Heart left ventricle (tissue), 16 donors: ENCODE results near the gene AKAP8. TPM values are rescaled to one million over a fixed set of nuclear protein-coding genes. Genes with fewer than 3 reads are reported as not detected.

Experiments used
- ATAC-seq, 4 donors: fragments of 200-7000 bp; cut with Tn5 transposase; one replicate each; pipeline ENCODE4 v1.9.1; 2020 to 2022; ENCODE audit warnings: moderate library complexity in 4 of 4, mild to moderate bottlenecking in 3 of 4, moderate number of reproducible peaks in 1 of 4
- DNase-seq, 5 donors: peaks; one replicate each; pipeline ENCODE4 v3.0.0-alpha.2; 2020
- H3K27ac ChIP-seq, 12 donors: fragments of 200-600 bp; sonication (generic) in 4 of 12; one replicate each; pipeline versions ENCODE4 v1.5.0 to v1.8.0; 2016 to 2022; ENCODE audit warnings: mild to moderate bottlenecking in 2 of 12
- H3K27me3 ChIP-seq, 9 donors: fragments of 200-600 bp; sonication (generic) in 2 of 9; one replicate each; pipeline versions ENCODE4 v1.5.1 to v1.8.0; 2016 to 2022; ENCODE audit warnings: mild to moderate bottlenecking in 3 of 9
- H3K36me3 ChIP-seq, 9 donors: fragments of 200-600 bp; sonication (generic) in 2 of 9; one replicate each; pipeline versions ENCODE4 v1.5.0 to v1.8.0; 2018 to 2022; ENCODE audit warnings: mild to moderate bottlenecking in 2 of 9
- H3K4me1 ChIP-seq, 12 donors: fragments of 200-600 bp; sonication (generic) in 4 of 12; one replicate each; pipeline versions ENCODE4 v1.5.0 to v1.8.0; 2016 to 2022; ENCODE audit warnings: mild to moderate bottlenecking in 3 of 12
- H3K4me3 ChIP-seq, 12 donors: fragments of 200-600 bp; sonication (generic) in 4 of 12; one replicate each; pipeline versions ENCODE4 v1.5.0 to v1.8.0; 2017 to 2022; ENCODE audit warnings: mild to moderate bottlenecking in 9 of 12, moderate library complexity in 4 of 12
- H3K9me3 ChIP-seq, 12 donors: fragments of 200-600 bp; sonication (generic) in 4 of 12; one replicate each; pipeline versions ENCODE4 v1.5.0 to v1.8.0; 2016 to 2022; ENCODE audit warnings: mild to moderate bottlenecking in 1 of 12
- CTCF ChIP-seq, 12 donors: fragments of 200-600 bp; sonication (generic) in 4 of 12; IDR thresholded peaks; one replicate each; pipeline versions ENCODE4 v1.5.0 to v1.8.0; 2018 to 2022; ENCODE audit warnings: antibody characterized with exemption in 12 of 12, mild to moderate bottlenecking in 5 of 12
- POLR2A ChIP-seq, 2 donors: fragments of 450-650 bp; IDR thresholded peaks; one replicate each; pipeline ENCODE4 v1.6.1; 2017; ENCODE audit warnings: antibody characterized with exemption in 2 of 2, mild to moderate bottlenecking in 2 of 2, moderate library complexity in 2 of 2
- WGBS, 4 donors: extraction: QIAGEN DNeasy Blood & Tissue Kit in 2 of 4; methylation state at CpG; one replicate each; pipeline versions ENCODE4 v1.1.5 to v1.1.7; 2013 to 2018; 5-methylcytosine and 5-hydroxymethylcytosine counted together
- intact Hi-C, 10 donors: fragments of 100-400 bp; cut with DNase I; formaldehyde crosslinking; loops; one replicate each; pipeline versions ENCODE4 v1.11.1 to v1.14.2; 2022
- polyA plus RNA-seq, 2 donors: library from polyadenylated mRNA; stranded (reverse); fragments of 200-250 nt; gene quantifications; one replicate each; pipeline ENCODE4 v1.2.3, GENCODE V29; 2013
- total RNA-seq, 9 donors: library from RNA; depleted of rRNA in 2 of 9; stranded (reverse); fragments of >200 nt in 2 of 9; fragmentation: NEBNext Ultra II Directional in 3 of 9; extraction: Animal tissue kit (Norgen Biotek cat#: 25700) in 3 of 9; gene quantifications; one replicate each; pipeline versions ENCODE4 v1.1.0 to v1.2.4, GENCODE V29; 2016 to 2023
- donor health status: ischemic (EF 13 %, LVEDD 7.1; RV severe dilation, severe dysfunction).
- donor health status: healthy with polysubstance abuse.
- donor health status: DM: no; HTN: yes; CAD: no.
- donor health status: DM: no; HTN: no; CAD: no.
- donor health status: ischemic (EF 25% LVEDD 6.9; RV normal size, moderate dysfunction).
- donor health status: ischemic (EF 25% LVEDD 5.7; RV mildly dilated, moderate dysfunction).
- donor health status: healthy.
- donor health status: DM: yes; HTN: yes; CAD: no.
- donor health status: ischemic (EF 35%, LVEDD 5.7; RV mildly dilated, moderate dysfunction).
- donor health status: nonischemic (EF 11% LVEDD 7.7; RV severe dilation, severe dysfunction).
- donor health status: DM: yes; HTN: yes; CAD: no.
- donor health status: PGD.
- donor health status: ischemic (EF 29% LVEDD 5.4; RV normal size, mild dysfunction).
- donor health status: nonischemic (EF 23%, LVEDD 6.1; RV moderate dilation, normal function).

The AKAP8 gene
- total and polyA plus RNA-seq, 11 donors = 9.6 to 24.8 (median 18.8) TPM

GRCh38 chr19:15426485-15427349, 47.1 kb upstream of the AKAP8 start:
- Histone ChIP-seq H3K27me3 (no peaks in the 10 kb centered on the region), H3K27ac (no peak overlapping the region), H3K36me3 (peaks cover 0 to 75% (median 56%) of the 10 kb centered on the region in 9 donors), H3K4me3 (no peak overlapping the region), H3K4me1 (peaks cover 3 to 46% (median 30%) of the 10 kb centered on the region in 12 donors), H3K9me3 (no peaks in the 10 kb centered on the region)
- TF ChIP-seq POLR2A (IDR thresholded peaks at IDR 0.05) (no peak), CTCF (IDR thresholded peaks at IDR 0.05) (no peak)
- peak in 2 of 5 donors; percentile 20 to 24 for DNase-seq
- intact Hi-C loops = loop anchor here in 2 of 10 donors (10.0 kb wide), 1 partner anchor 128 kb away; no protein-coding TSS in a partner anchor
- no peak for ATAC-seq
- 88 to 91% (median 90%) methylated on average over 15 to 16 of the region's 16 CpGs for WGBS, 4 donors

- DNase-seq = peak in 1 of 5 donors; percentile 24
- H3K27ac ChIP-seq = no peak overlapping the region
- no peaks in the 10 kb centered on the region for H3K27me3 ChIP-seq
- no peaks in the 10 kb centered on the region for H3K9me3 ChIP-seq
- 91 to 95% (median 95%) methylated on average over 22 to 36 of the region's 36 CpGs for WGBS, 4 donors
- H3K4me1 ChIP-seq = peaks cover 3 to 39% (median 18%) of the 10 kb centered on the region in 12 donors
- ATAC-seq = no peak
- peaks cover 0 to 75% (median 56%) of the 10 kb centered on the region in 9 donors for H3K36me3 ChIP-seq
- intact Hi-C loops = loop anchor here in 2 of 10 donors (10.0 kb wide), 1 partner anchor 129 kb away; no protein-coding TSS in a partner anchor
- H3K4me3 ChIP-seq = no peak overlapping the region
- no peak for TF ChIP-seq CTCF (IDR thresholded peaks at IDR 0.05)
Observed at GRCh38 chr19:15425321-15425950, 45.8 kb upstream of the AKAP8 start.

- TF ChIP-seq CTCF (IDR thresholded peaks at IDR 0.05) (no peak), POLR2A (IDR thresholded peaks at IDR 0.05) (no peak)
- intact Hi-C loops = loop anchor here in 2 of 10 donors (10.0 kb wide), 1 partner anchor 130 kb away; no protein-coding TSS in a partner anchor
- WGBS, 4 donors = 95 to 98% (median 97%) methylated on average over 8 to 38 of the region's 38 CpGs
Observed at GRCh38 chr19:15424692-15425272, 45.2 kb upstream of the AKAP8 start.

More at GRCh38 chr19:15424692-15425272, 45.2 kb upstream of the AKAP8 start:
- DNase-seq (peak in 3 of 5 donors; percentile 25 to 55 (median 29)), ATAC-seq (no peak)
- Histone ChIP-seq H3K9me3 (no peaks in the 10 kb centered on the region), H3K27ac (no peak overlapping the region), H3K27me3 (no peaks in the 10 kb centered on the region), H3K4me3 (no peak overlapping the region), H3K36me3 (peaks cover 0 to 75% (median 56%) of the 10 kb centered on the region in 9 donors), H3K4me1 (peaks cover 3 to 35% (median 15%) of the 10 kb centered on the region in 12 donors)
